ENCODE results near the gene SP140. TPM values are rescaled to one million over a fixed set of nuclear protein-coding genes. Genes with fewer than 3 reads are reported as not detected.

Gene SP140
- total RNA-seq, 1 donor from 2014 or later = not detected

DNA sequence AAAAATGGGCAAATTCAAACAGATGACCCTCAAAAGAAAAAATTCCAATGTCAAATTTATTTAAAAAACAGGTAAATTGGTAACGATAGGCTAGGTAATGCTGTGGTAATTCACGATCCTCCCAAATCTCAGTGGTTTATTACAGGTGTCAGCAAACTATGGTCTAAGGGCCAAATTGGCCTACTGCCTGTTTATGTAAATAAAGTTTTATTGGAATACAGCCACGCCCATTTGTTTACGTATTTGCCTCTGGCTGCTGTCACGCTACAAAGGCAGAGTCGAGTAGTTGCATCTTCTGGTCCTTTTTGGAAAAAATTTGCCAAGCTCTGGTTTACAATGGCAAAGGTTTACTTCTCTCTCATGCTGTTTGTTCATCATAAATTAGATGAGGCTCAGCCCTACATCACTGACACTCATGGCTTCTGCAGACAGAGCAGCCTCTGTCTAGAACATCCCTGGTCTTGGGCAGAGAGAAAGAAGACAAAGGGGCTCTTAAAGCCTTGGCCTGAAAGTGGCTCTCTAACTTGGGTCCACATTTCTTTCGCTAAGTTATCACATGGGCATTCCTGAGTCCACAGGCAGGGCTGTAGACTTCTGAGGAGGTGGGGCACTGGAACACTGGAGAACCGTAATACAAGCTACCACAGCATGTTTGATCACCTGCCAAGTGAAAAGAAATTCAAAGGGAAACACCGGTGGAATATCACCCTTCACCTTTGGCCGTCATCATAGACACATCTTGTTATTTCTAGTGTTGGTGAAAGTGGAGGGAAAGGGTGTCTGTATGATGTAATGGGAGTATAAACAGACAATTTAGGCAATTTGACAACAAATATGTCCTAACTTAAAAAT, 40.6 kb upstream of the SP140 start:
- no peak for DNase-seq (ENCODE audit: low read depth)
- H3K36me3 ChIP-seq (ENCODE audit: control insufficient read depth, insufficient read depth, low read length) = no peaks in the 10 kb centered on the region
- TF ChIP-seq, protein P1, sequence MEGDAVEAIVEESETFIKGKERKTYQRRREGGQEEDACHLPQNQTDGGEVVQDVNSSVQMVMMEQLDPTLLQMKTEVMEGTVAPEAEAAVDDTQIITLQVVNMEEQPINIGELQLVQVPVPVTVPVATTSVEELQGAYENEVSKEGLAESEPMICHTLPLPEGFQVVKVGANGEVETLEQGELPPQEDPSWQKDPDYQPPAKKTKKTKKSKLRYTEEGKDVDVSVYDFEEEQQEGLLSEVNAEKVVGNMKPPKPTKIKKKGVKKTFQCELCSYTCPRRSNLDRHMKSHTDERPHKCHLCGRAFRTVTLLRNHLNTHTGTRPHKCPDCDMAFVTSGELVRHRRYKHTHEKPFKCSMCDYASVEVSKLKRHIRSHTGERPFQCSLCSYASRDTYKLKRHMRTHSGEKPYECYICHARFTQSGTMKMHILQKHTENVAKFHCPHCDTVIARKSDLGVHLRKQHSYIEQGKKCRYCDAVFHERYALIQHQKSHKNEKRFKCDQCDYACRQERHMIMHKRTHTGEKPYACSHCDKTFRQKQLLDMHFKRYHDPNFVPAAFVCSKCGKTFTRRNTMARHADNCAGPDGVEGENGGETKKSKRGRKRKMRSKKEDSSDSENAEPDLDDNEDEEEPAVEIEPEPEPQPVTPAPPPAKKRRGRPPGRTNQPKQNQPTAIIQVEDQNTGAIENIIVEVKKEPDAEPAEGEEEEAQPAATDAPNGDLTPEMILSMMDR (IDR thresholded peaks at IDR 0.05; ENCODE audit: insufficient read depth, low read length, severe bottlenecking) = no peak
- H3K4me3 ChIP-seq (ENCODE audit: low read depth, low read length) = no peak overlapping the region
- FAIRE-seq = no peak
- no peaks in the 10 kb centered on the region for H3K27me3 ChIP-seq (ENCODE audit: control insufficient read depth, insufficient read depth, low read length)

- no peak overlapping the region for H3K4me3 ChIP-seq (ENCODE audit: low read depth, low read length)
- no peak for FAIRE-seq
- DNase-seq (ENCODE audit: low read depth) = no peak
- no peaks in the 10 kb centered on the region for H3K27me3 ChIP-seq (ENCODE audit: control insufficient read depth, insufficient read depth, low read length)
- peaks cover 1% of the 10 kb centered on the region for H3K36me3 ChIP-seq (ENCODE audit: control insufficient read depth, insufficient read depth, low read length)
- TF ChIP-seq, protein P1 (IDR thresholded peaks at IDR 0.05; ENCODE audit: insufficient read depth, low read length, severe bottlenecking) = no peak
These were observed 23.0 kb upstream of the SP140 start for GRCh38 chr2:230202430-230203109.

GRCh38 chr2:230203110-230203676, 22.3 kb upstream of the SP140 start:
- H3K27me3 ChIP-seq (ENCODE audit: control insufficient read depth, insufficient read depth, low read length) = no peaks in the 10 kb centered on the region
- FAIRE-seq (no peak), DNase-seq (ENCODE audit: low read depth) (no peak)
- TF ChIP-seq, protein P1 (IDR thresholded peaks at IDR 0.05; ENCODE audit: insufficient read depth, low read length, severe bottlenecking) = no peak
- no peak overlapping the region for H3K4me3 ChIP-seq (ENCODE audit: low read depth, low read length)
- peaks cover 1% of the 10 kb centered on the region for H3K36me3 ChIP-seq (ENCODE audit: control insufficient read depth, insufficient read depth, low read length)

- FAIRE-seq = no peak
These were observed 20.5 kb upstream of the SP140 start for GRCh38 chr2:230205034-230205433.

GRCh38 chr2:230205721-230206120, 19.8 kb upstream of the SP140 start:
- no peak for FAIRE-seq
- no peaks in the 10 kb centered on the region for H3K27me3 ChIP-seq (ENCODE audit: control insufficient read depth, insufficient read depth, low read length)
- H3K4me3 ChIP-seq (ENCODE audit: low read depth, low read length) = no peak overlapping the region
- DNase-seq (ENCODE audit: low read depth) = no peak
- H3K36me3 ChIP-seq (ENCODE audit: control insufficient read depth, insufficient read depth, low read length) = peaks cover 6% of the 10 kb centered on the region
- TF ChIP-seq, protein P1 (IDR thresholded peaks at IDR 0.05; ENCODE audit: insufficient read depth, low read length, severe bottlenecking) = no peak

More at GRCh38 chr2:230205034-230205433, 20.5 kb upstream of the SP140 start:
- TF ChIP-seq, protein P1 (IDR thresholded peaks at IDR 0.05; ENCODE audit: insufficient read depth, low read length, severe bottlenecking) = no peak
- Histone ChIP-seq H3K4me3 (ENCODE audit: low read depth, low read length) (no peak overlapping the region), H3K36me3 (ENCODE audit: control insufficient read depth, insufficient read depth, low read length) (peaks cover 6% of the 10 kb centered on the region), H3K27me3 (ENCODE audit: control insufficient read depth, insufficient read depth, low read length) (no peaks in the 10 kb centered on the region)
- peak; percentile 29 for DNase-seq (ENCODE audit: low read depth)

All from bronchial epithelial cell (primary cell).